ENCODE data around the gene ZSCAN10.
"Not testable (repeated sequence)": the region's sequence is repeated elsewhere in the genome, so short reads cannot be mapped to it uniquely, and the experiment has no call there.

ZSCAN10 gene

DNA sequence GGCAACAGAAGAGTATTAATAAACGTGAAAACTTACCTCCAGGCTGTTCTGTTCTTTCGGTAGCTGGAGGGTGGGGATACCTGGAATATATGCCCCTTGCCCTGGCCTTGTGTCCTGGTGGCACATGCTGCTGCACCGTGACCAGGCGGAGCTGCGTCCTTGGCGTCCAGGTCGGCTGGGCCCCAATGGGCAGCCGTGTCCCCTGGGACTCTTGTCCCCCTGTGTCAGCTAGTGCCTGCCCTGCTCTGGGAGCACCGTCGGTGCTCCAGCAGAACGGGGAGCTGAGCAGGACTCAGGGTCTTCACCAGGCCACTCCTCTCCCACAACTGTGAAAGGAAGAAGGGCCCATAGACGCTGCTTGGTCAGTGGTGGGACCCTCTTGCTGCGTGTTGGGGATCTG lies 43.7 kb upstream of the ZSCAN10 start:
- H3K4me1 ChIP-seq (ENCODE audit: control insufficient read depth in 1 of 2, insufficient read depth in 2 of 2, low read length in 2 of 2), result peaks cover 13 to 21% of the 10 kb centered on the region in 2 donors
- H3K27me3 ChIP-seq (ENCODE audit: control insufficient read depth in 1 of 2, insufficient read depth in 2 of 2, low read length in 2 of 2), result no peaks in the 10 kb centered on the region
- H3K4me3 ChIP-seq (ENCODE audit: low read depth in 1 of 2, low read length in 2 of 2), result no peak overlapping the region
- H3K9ac ChIP-seq (ENCODE audit: low read depth in 1 of 2, low read length in 2 of 2), result no peak overlapping the region
- peaks cover 21 to 46% of the 10 kb centered on the region in 2 donors for H3K36me3 ChIP-seq (ENCODE audit: control insufficient read depth in 1 of 2, insufficient read depth in 2 of 2, low read length in 2 of 2)
- no peak overlapping the region for H3K27ac ChIP-seq (ENCODE audit: low read depth, low read length)
- H3K9me3 ChIP-seq (ENCODE audit: control insufficient read depth in 1 of 2, low read length in 2 of 2), result no peaks in the 10 kb centered on the region

GRCh38 chr16:3142327-3142726 lies 43.2 kb upstream of the ZSCAN10 start:
- Histone ChIP-seq H3K36me3 (ENCODE audit: control insufficient read depth in 1 of 2, insufficient read depth in 2 of 2, low read length in 2 of 2) (peaks cover 21 to 50% of the 10 kb centered on the region in 2 donors), H3K27me3 (ENCODE audit: control insufficient read depth in 1 of 2, insufficient read depth in 2 of 2, low read length in 2 of 2) (no peaks in the 10 kb centered on the region), H3K9me3 (ENCODE audit: control insufficient read depth in 1 of 2, low read length in 2 of 2) (no peaks in the 10 kb centered on the region), H3K9ac (ENCODE audit: low read depth in 1 of 2, low read length in 2 of 2) (no peak overlapping the region), H3K27ac (ENCODE audit: low read depth, low read length) (no peak overlapping the region), H3K4me1 (ENCODE audit: control insufficient read depth in 1 of 2, insufficient read depth in 2 of 2, low read length in 2 of 2) (peaks cover 13 to 21% of the 10 kb centered on the region in 2 donors), H3K4me3 (ENCODE audit: low read depth in 1 of 2, low read length in 2 of 2) (no peak overlapping the region)

DNA sequence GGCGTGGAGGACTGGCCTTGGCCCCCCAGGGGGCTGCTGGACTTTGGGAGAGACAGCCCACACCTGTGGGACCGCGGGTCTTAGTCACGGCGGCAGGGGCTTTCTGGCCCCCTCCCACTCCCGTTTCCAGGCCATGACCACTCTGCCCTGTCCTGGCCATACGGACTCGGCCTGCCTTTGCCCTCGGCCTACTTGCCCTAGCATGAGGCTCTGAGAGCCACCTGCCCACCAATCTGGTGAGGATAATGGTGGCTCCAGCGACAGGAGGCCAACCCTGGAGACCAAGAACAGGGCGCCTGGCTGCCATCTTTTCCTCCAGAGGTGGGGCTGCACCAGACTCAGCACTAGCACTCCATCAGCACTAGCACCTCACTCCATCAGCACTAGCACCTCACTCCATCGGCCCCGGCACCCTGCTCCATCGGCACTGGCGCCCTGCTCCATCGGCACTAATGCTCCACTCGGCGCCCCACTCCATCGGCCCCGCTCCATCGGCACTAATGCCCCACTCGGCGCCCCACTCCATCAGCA lies 42.8 kb upstream of the ZSCAN10 start:
- Histone ChIP-seq H3K27me3 (ENCODE audit: control insufficient read depth in 1 of 2, insufficient read depth in 2 of 2, low read length in 2 of 2) (no peaks in the 10 kb centered on the region), H3K4me3 (ENCODE audit: low read depth in 1 of 2, low read length in 2 of 2) (no peak overlapping the region), H3K9ac (ENCODE audit: low read depth in 1 of 2, low read length in 2 of 2) (no peak overlapping the region), H3K4me1 (ENCODE audit: control insufficient read depth in 1 of 2, insufficient read depth in 2 of 2, low read length in 2 of 2) (peaks cover 13 to 21% of the 10 kb centered on the region in 2 donors), H3K27ac (ENCODE audit: low read depth, low read length) (no peak overlapping the region), H3K36me3 (ENCODE audit: control insufficient read depth in 1 of 2, insufficient read depth in 2 of 2, low read length in 2 of 2) (peaks cover 21 to 51% of the 10 kb centered on the region in 2 donors), H3K9me3 (ENCODE audit: control insufficient read depth in 1 of 2, low read length in 2 of 2) (no peaks in the 10 kb centered on the region)

DNA sequence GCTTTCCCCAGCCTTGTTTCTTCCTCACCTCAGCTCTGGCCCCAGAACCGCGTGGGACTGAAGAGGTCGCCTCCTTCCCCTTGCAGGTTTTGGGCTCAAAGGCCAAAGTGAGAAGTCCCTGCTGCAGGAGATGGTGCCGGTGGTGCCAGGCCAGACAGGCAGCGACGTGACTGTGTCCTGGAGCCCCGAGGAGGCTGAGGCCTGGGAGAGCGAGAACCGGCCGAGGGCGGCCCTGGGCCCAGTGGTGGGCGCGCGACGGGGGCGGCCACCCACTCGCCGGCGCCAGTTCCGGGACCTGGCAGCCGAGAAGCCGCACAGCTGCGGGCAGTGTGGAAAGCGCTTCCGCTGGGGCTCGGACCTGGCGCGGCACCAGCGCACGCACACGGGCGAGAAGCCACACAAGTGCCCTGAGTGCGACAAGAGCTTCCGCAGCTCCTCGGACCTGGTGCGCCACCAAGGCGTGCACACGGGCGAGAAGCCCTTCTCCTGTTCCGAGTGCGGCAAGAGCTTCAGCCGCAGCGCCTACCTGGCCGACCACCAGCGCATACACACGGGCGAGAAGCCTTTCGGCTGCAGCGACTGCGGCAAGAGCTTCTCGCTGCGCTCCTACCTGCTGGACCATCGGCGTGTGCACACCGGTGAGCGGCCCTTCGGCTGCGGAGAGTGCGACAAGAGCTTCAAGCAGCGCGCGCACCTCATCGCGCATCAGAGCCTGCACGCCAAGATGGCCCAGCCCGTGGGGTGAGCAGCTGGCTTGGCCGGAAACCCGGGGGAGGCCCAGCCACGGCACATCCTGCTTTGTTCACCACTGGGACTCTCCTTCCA lies 41.7 kb upstream of the ZSCAN10 start:
- Histone ChIP-seq H3K27me3 (ENCODE audit: control insufficient read depth in 1 of 2, insufficient read depth in 2 of 2, low read length in 2 of 2) (no peaks in the 10 kb centered on the region), H3K9me3 (ENCODE audit: control insufficient read depth in 1 of 2, low read length in 2 of 2) (no peaks in the 10 kb centered on the region), H3K36me3 (ENCODE audit: control insufficient read depth in 1 of 2, insufficient read depth in 2 of 2, low read length in 2 of 2) (peaks cover 21 to 51% of the 10 kb centered on the region in 2 donors), H3K9ac (ENCODE audit: low read depth in 1 of 2, low read length in 2 of 2) (no peak overlapping the region), H3K4me3 (ENCODE audit: low read depth in 1 of 2, low read length in 2 of 2) (no peak overlapping the region), H3K27ac (ENCODE audit: low read depth, low read length) (no peak overlapping the region), H3K4me1 (ENCODE audit: control insufficient read depth in 1 of 2, insufficient read depth in 2 of 2, low read length in 2 of 2) (peaks cover 13 to 24% of the 10 kb centered on the region in 2 donors)

DNA sequence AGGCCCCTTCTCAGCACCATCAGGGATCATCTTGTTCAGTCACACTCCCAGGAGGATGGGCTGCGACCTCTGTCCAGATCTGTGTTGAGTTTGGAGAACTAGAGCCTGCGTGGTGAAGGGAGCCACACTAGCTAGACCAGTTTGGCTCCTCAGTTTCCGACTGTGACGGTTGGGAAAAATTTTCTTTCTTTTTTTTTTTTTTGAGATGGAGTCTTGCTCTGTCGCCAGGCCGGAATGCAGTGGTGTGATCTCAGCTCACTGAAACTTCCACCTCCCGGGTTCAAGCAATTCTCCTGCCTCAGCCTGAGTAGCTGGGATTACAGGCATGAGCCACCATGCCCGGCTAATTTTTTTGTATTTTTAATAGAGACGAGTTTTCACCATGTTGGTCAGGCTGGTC lies 40.5 kb upstream of the ZSCAN10 start:
- not testable (repeated sequence) for H3K27ac ChIP-seq (ENCODE audit: low read depth, low read length); H3K27me3 ChIP-seq (ENCODE audit: control insufficient read depth in 1 of 2, insufficient read depth in 2 of 2, low read length in 2 of 2); H3K4me3 ChIP-seq (ENCODE audit: low read depth in 1 of 2, low read length in 2 of 2); H3K9me3 ChIP-seq (ENCODE audit: control insufficient read depth in 1 of 2, low read length in 2 of 2); H3K9ac ChIP-seq (ENCODE audit: low read depth in 1 of 2, low read length in 2 of 2)
- Histone ChIP-seq H3K4me1 (ENCODE audit: control insufficient read depth in 1 of 2, insufficient read depth in 2 of 2, low read length in 2 of 2) (peaks cover 8 to 25% of the 10 kb centered on the region in 2 donors), H3K36me3 (ENCODE audit: control insufficient read depth in 1 of 2, insufficient read depth in 2 of 2, low read length in 2 of 2) (peaks cover 21 to 51% of the 10 kb centered on the region in 2 donors)

DNA sequence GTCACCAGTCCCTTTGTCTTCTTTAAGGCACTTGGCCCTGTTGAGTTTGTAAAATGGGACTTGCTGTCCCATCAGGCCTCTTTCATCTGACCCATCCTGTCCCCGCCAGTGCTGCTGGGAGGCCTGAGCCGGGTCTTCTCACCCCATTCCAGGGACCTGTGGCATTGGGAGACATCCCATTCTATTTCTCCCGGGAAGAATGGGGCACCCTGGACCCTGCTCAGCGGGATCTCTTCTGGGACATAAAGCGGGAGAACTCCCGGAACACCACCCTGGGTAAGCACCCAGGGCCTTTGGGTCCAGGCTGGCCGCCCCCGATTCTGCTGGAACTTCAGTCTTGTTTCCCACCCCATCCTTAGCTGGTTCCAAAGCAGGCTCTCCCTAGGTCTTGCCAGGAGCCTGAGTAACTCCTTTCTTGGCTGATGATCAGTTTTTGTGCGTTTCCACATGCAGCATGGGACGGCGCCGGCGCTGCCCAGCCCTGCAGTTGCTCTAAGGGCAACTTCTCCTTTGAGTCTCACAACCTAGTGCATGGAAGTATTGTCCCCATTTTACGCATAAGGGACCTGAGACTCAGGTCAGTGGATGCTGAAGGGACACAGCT lies 39.8 kb upstream of the ZSCAN10 start:
- Histone ChIP-seq H3K36me3 (ENCODE audit: control insufficient read depth in 1 of 2, insufficient read depth in 2 of 2, low read length in 2 of 2) (peaks cover 21 to 51% of the 10 kb centered on the region in 2 donors), H3K27ac (ENCODE audit: low read depth, low read length) (no peak overlapping the region), H3K4me3 (ENCODE audit: low read depth in 1 of 2, low read length in 2 of 2) (no peak overlapping the region), H3K9me3 (ENCODE audit: control insufficient read depth in 1 of 2, low read length in 2 of 2) (no peaks in the 10 kb centered on the region), H3K27me3 (ENCODE audit: control insufficient read depth in 1 of 2, insufficient read depth in 2 of 2, low read length in 2 of 2) (no peaks in the 10 kb centered on the region), H3K9ac (ENCODE audit: low read depth in 1 of 2, low read length in 2 of 2) (no peak overlapping the region), H3K4me1 (ENCODE audit: control insufficient read depth in 1 of 2, insufficient read depth in 2 of 2, low read length in 2 of 2) (peaks cover 9 to 26% of the 10 kb centered on the region in 2 donors)

DNA sequence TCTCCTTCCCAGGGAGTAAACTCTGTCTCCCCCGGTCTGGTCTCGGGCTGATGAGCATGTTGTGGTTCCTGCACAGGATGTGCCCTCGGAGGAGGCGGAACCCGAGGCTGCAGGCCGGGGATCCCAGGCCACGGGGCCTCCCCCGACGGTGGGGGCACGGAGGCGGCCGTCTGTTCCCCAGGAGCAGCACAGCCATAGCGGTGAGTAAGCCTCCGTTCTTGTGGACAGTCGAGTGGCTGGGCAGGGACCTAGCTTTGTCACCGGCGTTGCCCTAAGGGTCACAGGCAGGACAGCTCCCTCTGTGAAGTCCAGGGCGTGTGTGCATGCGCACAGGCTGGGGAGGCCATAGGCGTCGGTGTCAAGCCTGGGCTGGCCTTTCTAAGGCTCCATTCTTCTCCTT lies 39.2 kb upstream of the ZSCAN10 start:
- Histone ChIP-seq H3K27ac (ENCODE audit: low read depth, low read length) (no peak overlapping the region), H3K9ac (ENCODE audit: low read depth in 1 of 2, low read length in 2 of 2) (no peak overlapping the region), H3K9me3 (ENCODE audit: control insufficient read depth in 1 of 2, low read length in 2 of 2) (no peaks in the 10 kb centered on the region), H3K27me3 (ENCODE audit: control insufficient read depth in 1 of 2, insufficient read depth in 2 of 2, low read length in 2 of 2) (no peaks in the 10 kb centered on the region), H3K4me3 (ENCODE audit: low read depth in 1 of 2, low read length in 2 of 2) (no peak overlapping the region), H3K36me3 (ENCODE audit: control insufficient read depth in 1 of 2, insufficient read depth in 2 of 2, low read length in 2 of 2) (peaks cover 21 to 51% of the 10 kb centered on the region in 2 donors), H3K4me1 (ENCODE audit: control insufficient read depth in 1 of 2, insufficient read depth in 2 of 2, low read length in 2 of 2) (peaks cover 6 to 23% of the 10 kb centered on the region in 2 donors)

- Histone ChIP-seq H3K9ac (ENCODE audit: low read depth in 1 of 2, low read length in 2 of 2) (no peak overlapping the region), H3K9me3 (ENCODE audit: control insufficient read depth in 1 of 2, low read length in 2 of 2) (no peaks in the 10 kb centered on the region), H3K4me3 (ENCODE audit: low read depth in 1 of 2, low read length in 2 of 2) (no peak overlapping the region), H3K27ac (ENCODE audit: low read depth, low read length) (no peak overlapping the region), H3K36me3 (ENCODE audit: control insufficient read depth in 1 of 2, insufficient read depth in 2 of 2, low read length in 2 of 2) (peaks cover 17 to 44% of the 10 kb centered on the region in 2 donors), H3K27me3 (ENCODE audit: control insufficient read depth in 1 of 2, insufficient read depth in 2 of 2, low read length in 2 of 2) (no peaks in the 10 kb centered on the region), H3K4me1 (ENCODE audit: control insufficient read depth in 1 of 2, insufficient read depth in 2 of 2, low read length in 2 of 2) (peaks cover 9 to 15% of the 10 kb centered on the region in 2 donors)
Observed at GRCh38 chr16:3137267-3137666, 38.2 kb upstream of the ZSCAN10 start.

GRCh38 chr16:3135126-3135715 lies 36.1 kb upstream of the ZSCAN10 start:
- H3K4me3 ChIP-seq (ENCODE audit: low read depth in 1 of 2, low read length in 2 of 2), result peak overlapping the region; percentile 81 to 96
- no peaks in the 10 kb centered on the region for H3K9me3 ChIP-seq (ENCODE audit: control insufficient read depth in 1 of 2, low read length in 2 of 2)
- peak overlapping the region; percentile 77 for H3K27ac ChIP-seq (ENCODE audit: low read depth, low read length)
- H3K9ac ChIP-seq (ENCODE audit: low read depth in 1 of 2, low read length in 2 of 2), result peak overlapping the region; percentile 83 to 96
- H3K27me3 ChIP-seq (ENCODE audit: control insufficient read depth in 1 of 2, insufficient read depth in 2 of 2, low read length in 2 of 2), result no peaks in the 10 kb centered on the region
- H3K4me1 ChIP-seq (ENCODE audit: control insufficient read depth in 1 of 2, insufficient read depth in 2 of 2, low read length in 2 of 2), result peaks cover 14 to 15% of the 10 kb centered on the region in 2 donors
- H3K36me3 ChIP-seq (ENCODE audit: control insufficient read depth in 1 of 2, insufficient read depth in 2 of 2, low read length in 2 of 2), result peaks cover 13 to 29% of the 10 kb centered on the region in 2 donors
